ENCODE measurements around the gene CNBP.
"Not testable (repeated sequence)": the region's sequence is repeated elsewhere in the genome, so short reads cannot be mapped to it uniquely, and the experiment has no call there.

Gene CNBP

DNA sequence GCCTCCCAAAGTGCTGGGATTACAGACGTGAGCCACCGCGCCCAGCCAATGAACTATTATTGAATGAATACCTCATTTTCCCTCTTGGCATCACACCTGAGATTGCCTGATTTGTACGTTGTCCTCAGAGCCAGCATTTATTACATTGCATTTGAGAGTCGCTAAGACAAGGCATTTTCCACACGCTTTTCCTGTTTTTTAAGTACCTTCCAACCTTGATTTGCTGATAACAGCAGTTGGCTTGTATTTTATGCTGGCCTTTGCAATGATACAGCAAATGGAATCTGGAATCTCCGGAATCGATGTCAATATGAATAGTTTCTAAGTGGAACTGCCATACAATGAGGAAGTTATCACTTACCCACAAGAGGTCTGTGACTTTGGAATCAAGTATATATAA, 15.7 kb upstream of the CNBP start:
- TF ChIP-seq, protein P1, sequence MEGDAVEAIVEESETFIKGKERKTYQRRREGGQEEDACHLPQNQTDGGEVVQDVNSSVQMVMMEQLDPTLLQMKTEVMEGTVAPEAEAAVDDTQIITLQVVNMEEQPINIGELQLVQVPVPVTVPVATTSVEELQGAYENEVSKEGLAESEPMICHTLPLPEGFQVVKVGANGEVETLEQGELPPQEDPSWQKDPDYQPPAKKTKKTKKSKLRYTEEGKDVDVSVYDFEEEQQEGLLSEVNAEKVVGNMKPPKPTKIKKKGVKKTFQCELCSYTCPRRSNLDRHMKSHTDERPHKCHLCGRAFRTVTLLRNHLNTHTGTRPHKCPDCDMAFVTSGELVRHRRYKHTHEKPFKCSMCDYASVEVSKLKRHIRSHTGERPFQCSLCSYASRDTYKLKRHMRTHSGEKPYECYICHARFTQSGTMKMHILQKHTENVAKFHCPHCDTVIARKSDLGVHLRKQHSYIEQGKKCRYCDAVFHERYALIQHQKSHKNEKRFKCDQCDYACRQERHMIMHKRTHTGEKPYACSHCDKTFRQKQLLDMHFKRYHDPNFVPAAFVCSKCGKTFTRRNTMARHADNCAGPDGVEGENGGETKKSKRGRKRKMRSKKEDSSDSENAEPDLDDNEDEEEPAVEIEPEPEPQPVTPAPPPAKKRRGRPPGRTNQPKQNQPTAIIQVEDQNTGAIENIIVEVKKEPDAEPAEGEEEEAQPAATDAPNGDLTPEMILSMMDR (IDR thresholded peaks at IDR 0.05; ENCODE audit: low read depth, low read length), result no peak
- H3K4me3 ChIP-seq (ENCODE audit: low read depth, low read length), result no peak overlapping the region

DNA sequence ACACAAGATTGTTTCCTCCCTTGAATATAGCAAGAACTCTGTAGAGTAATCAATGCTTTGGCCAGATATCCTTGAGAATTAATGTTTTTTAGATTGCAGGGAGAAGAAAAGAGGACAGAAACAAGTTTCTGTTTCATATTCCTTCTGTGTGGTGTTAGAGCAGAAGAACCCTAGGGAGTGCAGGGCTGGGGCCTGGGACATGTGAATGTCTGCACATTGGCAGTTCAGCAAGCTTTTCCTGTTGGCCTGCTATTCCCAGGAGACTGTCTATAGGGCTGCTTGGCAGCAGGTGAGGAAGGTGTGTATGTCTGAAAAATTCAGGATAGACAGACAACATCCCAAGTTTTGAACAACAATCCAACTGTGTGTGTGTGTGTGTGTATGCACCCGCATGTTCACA, 13.6 kb upstream of the CNBP start:
- H3K4me3 ChIP-seq (ENCODE audit: low read depth, low read length), result no peak overlapping the region
- TF ChIP-seq, protein P1 (IDR thresholded peaks at IDR 0.05; ENCODE audit: low read depth, low read length), result no peak

DNA sequence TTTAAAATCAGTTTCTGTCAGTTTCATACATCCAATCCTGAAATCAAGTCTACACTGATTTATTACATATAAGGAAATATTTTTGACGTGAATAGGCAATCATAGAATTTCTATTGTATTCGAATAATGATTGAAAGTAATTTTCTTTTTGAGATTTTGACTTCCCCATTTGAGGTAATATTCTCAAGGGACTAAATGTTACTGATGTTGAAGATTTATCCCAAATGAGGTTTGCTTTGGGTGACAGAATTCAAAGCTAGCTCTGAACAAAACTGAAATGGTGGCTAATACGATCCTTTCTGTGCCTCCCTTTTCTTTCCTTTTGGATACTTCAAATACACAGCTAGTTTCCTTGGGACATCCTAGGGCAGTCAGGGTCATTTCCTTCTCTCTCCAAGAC, 12.9 kb upstream of the CNBP start:
- peak overlapping the region; percentile 34 for H3K4me3 ChIP-seq (ENCODE audit: low read depth, low read length)
- TF ChIP-seq, protein P1 (IDR thresholded peaks at IDR 0.05; ENCODE audit: low read depth, low read length), result no peak

DNA sequence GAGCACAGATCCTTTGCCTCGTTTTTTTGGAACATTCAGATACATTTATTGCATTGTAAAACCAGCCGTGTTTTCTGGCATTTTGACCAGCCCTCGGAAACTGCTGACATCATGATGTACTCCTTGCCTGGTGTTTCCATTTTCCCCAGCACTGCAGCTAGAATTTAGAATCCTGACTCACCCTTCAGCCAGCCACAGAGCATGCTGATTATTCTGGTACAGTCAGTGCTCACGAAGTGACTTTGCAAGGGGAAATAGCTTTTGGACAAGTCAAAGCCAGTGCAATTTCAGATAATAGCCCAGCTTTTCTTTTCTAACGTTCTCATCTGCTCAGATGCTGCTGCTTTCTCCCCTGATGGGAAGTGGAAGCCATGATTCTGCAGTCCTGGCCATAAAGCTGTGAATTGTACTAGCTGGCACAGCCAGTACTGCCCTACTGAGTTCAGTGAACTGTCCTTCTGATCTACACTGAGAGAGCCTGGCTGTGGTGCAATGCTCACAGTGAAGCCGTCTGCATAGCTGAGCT, 12.1 kb upstream of the CNBP start:
- peak overlapping the region; percentile 34 for H3K4me3 ChIP-seq (ENCODE audit: low read depth, low read length)
- TF ChIP-seq, protein P1 (IDR thresholded peaks at IDR 0.05; ENCODE audit: low read depth, low read length), result no peak

DNA sequence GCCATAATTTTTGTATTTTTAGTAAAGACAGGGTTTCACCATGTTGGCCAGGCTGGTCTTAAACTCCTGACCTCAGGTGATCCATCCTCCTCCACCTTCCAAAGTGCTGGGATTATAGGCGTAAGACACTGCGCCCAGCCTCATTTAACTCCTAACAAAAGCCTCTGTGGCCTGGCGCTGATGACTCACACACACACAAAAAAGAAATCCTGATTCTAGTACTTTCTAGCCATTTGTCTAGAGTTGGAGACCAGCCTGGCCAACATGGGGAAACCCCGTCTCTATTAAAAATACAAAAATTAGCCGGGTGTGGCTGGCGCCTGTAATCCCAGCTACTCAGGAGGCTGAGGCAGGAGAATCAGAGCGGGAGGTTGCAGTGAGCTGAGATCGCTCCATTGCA, 6.1 kb upstream of the CNBP start:
- not testable (repeated sequence) for H3K4me3 ChIP-seq (ENCODE audit: low read depth, low read length)

DNA sequence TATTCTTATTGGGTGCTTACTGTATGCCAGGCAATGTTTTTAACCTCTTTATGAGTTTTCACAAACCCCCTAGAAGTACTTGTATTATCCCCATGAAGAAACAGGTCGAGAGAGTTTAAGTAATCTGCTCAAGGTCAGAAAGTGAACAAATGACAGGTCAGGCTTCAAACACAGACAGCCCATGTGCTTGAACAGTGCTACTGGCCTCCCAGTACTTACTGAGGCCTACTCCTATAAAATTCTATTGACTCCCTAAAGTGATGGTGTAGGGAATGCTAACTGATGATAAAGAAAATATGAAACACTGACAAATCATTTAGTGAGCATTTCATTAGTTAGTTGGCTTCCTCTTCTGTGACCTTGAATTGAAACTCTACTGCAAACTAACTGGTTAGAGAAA, 4.2 kb upstream of the CNBP start:
- H3K4me3 ChIP-seq (ENCODE audit: low read depth, low read length), result no peak overlapping the region
- TF ChIP-seq, protein P1 (IDR thresholded peaks at IDR 0.05; ENCODE audit: low read depth, low read length), result no peak

DNA sequence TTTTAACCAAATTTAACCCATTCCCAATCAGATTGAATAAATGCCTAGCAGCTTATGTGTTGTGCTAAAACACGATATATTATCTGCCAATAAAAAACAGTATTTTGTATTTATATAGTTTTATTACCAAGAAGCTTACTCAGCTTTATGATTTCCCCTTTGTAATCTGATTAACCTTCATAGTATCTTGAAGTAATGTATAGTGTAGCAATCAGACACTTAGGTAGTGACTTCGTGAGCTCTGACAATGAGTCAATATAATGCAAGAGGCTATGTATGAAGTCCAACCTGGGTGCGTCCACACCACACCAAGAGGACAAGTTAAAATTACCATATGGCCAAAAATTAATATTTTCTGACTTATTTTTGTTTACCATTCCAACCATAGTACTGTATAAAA, 2.1 kb upstream of the CNBP start:
- TF ChIP-seq, protein P1 (IDR thresholded peaks at IDR 0.05; ENCODE audit: low read depth, low read length), result no peak
- H3K4me3 ChIP-seq (ENCODE audit: low read depth, low read length), result no peak overlapping the region

DNA sequence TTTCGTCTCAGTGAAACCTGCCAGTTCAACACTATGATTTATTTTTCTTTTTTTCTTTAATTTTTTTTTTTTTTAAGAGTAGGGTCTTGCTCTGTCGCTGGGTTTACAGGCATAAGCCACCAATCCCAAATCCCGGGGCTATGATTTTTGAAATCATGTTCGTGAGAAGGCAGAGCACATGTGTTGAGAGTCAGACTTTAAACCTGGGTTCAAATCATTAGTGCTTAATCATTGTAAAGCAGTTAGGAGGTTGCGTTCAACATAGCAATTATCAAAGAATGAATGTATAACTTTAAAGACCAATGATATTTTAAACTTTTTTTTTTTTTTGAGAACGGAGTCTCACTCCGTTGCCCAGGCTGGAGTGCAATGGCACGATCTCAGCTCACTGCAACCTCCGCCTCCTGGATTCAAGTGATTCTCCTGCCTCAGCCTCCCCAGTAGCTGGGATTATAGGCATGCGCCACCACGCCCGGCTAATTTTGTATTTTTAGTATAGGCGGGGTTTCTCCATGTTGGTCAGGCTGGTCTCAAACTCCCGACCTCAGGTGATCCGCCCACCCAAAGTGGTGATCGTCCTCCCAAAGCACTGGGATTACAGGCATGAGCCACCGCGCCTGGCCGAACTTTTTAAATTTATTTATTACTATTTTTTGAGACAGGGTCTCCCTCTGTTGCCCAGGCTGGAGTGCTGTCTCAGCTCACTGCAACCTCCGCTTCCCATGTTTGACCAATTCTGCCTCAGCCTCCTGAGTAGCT, 1.3 kb upstream of the CNBP start:
- peak overlapping the region; percentile 68 for H3K4me3 ChIP-seq (ENCODE audit: low read depth, low read length)
